ENCODE data around the gene PLAGL2.

PLAGL2 gene

DNA sequence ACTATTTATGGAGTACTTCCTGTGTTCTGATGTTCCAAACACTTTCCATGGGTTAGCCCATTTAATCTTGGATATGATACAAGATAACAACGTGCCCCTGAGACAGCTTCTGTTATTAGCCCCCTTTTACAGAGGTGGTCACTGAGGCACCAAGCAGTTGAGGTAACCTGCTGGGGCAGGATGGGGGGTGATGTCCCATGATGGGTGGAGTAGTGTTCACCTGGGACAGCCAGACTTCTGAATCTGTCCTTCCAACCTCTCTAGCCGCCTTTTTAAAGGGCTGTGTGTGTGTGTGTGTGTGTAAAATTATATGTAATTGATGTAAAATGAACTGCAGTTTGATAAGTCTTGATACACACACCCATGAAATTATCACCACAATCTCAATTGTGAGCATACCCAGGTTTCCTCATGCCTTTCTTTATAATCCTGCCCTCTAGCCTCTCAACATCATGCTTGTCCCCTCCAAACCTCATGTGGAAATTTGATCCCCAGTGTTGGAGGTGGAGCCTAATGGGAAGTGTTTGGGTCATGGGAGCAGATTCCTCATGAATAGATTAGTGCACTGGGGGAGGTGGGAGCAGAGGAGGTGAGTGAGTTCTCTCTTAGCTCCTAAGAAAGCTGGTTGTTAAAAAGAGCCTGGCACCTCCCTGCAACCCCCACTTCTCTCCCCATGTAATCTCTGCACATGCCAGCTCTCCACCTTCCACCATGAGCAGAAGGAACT, 39.2 kb downstream of the PLAGL2 start:
- H3K79me2 ChIP-seq (ENCODE audit: low read length), result no peaks in the 10 kb centered on the region
- no peaks in the 10 kb centered on the region for H3K9me2 ChIP-seq (replicated peaks; ENCODE audit: insufficient read depth, low read length)
- H3F3A ChIP-seq (ENCODE audit: insufficient read depth, low read length), result no peaks in the 10 kb centered on the region
- H3K4me1 ChIP-seq (ENCODE audit: low read length), result no peaks in the 10 kb centered on the region
- no peak overlapping the region for H2AFZ ChIP-seq (ENCODE audit: low read length)
- H3K9me3 ChIP-seq (replicated peaks; ENCODE audit: insufficient read depth, low read length), result no peaks in the 10 kb centered on the region
- H4K20me1 ChIP-seq (ENCODE audit: insufficient read depth, low read length), result no peaks in the 10 kb centered on the region
- TF ChIP-seq, protein P1, sequence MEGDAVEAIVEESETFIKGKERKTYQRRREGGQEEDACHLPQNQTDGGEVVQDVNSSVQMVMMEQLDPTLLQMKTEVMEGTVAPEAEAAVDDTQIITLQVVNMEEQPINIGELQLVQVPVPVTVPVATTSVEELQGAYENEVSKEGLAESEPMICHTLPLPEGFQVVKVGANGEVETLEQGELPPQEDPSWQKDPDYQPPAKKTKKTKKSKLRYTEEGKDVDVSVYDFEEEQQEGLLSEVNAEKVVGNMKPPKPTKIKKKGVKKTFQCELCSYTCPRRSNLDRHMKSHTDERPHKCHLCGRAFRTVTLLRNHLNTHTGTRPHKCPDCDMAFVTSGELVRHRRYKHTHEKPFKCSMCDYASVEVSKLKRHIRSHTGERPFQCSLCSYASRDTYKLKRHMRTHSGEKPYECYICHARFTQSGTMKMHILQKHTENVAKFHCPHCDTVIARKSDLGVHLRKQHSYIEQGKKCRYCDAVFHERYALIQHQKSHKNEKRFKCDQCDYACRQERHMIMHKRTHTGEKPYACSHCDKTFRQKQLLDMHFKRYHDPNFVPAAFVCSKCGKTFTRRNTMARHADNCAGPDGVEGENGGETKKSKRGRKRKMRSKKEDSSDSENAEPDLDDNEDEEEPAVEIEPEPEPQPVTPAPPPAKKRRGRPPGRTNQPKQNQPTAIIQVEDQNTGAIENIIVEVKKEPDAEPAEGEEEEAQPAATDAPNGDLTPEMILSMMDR (IDR thresholded peaks at IDR 0.05; ENCODE audit: low read length), result no peak
- TF ChIP-seq EZH2phosphoT487 (IDR thresholded peaks at IDR 0.05; ENCODE audit: low read length) (no peak), EZH2 (optimal IDR thresholded peaks at IDR 0.05; ENCODE audit: low read depth, low read length) (no peak)
- DNase-seq, result no peak
- no peak overlapping the region for H3K27ac ChIP-seq (ENCODE audit: low read length)
- H3K4me3 ChIP-seq (ENCODE audit: low read length), result no peak overlapping the region
- H3K36me3 ChIP-seq (replicated peaks; ENCODE audit: insufficient read depth, low read length), result peaks cover 3% of the 10 kb centered on the region; the same call in 1 of the 2 replicates
- H3K9ac ChIP-seq (ENCODE audit: low read length), result no peak overlapping the region
- H3K27me3 ChIP-seq (replicated peaks; ENCODE audit: insufficient read depth, low read length), result no peaks in the 10 kb centered on the region
- H3K4me2 ChIP-seq (ENCODE audit: low read depth, low read length), result no peak overlapping the region

DNA sequence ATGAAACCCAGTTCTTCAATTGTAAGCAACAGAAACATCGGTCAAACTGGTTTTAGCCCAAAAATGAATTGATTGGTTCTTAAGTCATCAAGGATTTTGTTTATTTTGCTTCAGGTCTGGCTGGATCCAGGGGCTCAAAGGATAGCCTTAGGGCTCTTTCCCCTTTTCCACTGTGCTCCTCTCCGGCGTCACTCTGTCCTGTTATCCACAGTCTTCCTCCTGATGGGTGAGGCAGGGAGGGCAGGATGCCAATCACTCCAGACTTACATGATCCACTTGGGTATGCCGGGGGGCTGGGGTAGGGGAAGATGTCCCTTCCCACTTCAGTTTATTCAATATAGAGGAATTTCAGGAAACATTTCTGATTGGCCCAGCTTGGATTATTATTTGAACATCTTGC, 40.0 kb downstream of the PLAGL2 start:
- Histone ChIP-seq H3K27me3 (replicated peaks; ENCODE audit: insufficient read depth, low read length) (no peaks in the 10 kb centered on the region), H3K9me2 (replicated peaks; ENCODE audit: insufficient read depth, low read length) (no peaks in the 10 kb centered on the region), H3K4me3 (ENCODE audit: low read length) (no peak overlapping the region), H4K20me1 (ENCODE audit: insufficient read depth, low read length) (no peaks in the 10 kb centered on the region), H3K9me3 (replicated peaks; ENCODE audit: insufficient read depth, low read length) (no peaks in the 10 kb centered on the region), H3K79me2 (ENCODE audit: low read length) (no peaks in the 10 kb centered on the region), H3K9ac (ENCODE audit: low read length) (no peak overlapping the region), H3K4me1 (ENCODE audit: low read length) (no peaks in the 10 kb centered on the region), H3K4me2 (ENCODE audit: low read depth, low read length) (no peak overlapping the region), H2AFZ (ENCODE audit: low read length) (no peak overlapping the region), H3K27ac (ENCODE audit: low read length) (no peak overlapping the region), H3K36me3 (replicated peaks; ENCODE audit: insufficient read depth, low read length) (peaks cover 3% of the 10 kb centered on the region; the same call in 1 of the 2 replicates), H3F3A (ENCODE audit: insufficient read depth, low read length) (no peaks in the 10 kb centered on the region)
- DNase-seq, result no peak
- TF ChIP-seq EZH2phosphoT487 (IDR thresholded peaks at IDR 0.05; ENCODE audit: low read length) (no peak), EZH2 (optimal IDR thresholded peaks at IDR 0.05; ENCODE audit: low read depth, low read length) (no peak)
- TF ChIP-seq, protein P1 (IDR thresholded peaks at IDR 0.05; ENCODE audit: low read length), result no peak

DNA sequence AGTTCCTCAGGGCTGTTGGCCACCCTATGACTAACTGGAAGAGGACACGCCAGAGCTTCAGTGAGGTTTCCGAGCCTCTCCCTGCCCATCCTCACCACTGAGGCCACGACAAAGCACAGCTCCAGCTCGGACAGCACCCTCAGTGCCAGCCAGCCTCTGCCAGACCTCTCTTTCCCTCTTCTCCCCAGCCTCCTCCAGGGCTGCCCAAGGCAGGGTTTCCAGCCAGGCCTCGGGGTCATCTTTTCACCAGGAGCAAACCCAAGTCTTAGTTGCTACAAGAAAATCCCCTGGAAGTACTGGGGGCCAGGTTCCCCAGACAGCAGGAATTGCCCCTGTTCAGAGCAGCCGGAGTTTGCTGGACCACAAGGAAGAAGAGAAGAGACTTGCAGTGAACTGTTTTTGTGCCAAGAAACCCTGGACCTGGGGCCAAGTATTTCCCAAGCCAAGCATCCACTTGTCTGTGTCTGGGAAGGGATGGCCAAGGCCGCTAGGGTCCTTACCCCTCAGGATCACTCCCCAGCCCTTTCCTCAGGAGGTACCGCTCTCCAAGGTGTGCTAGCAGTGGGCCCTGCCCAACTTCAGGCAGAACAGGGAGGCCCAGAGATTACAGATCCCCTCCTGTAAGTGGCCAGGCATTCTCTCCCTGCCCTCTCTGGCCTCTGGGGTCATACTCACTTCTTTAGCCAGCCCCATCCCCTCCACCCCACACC, 41.6 kb downstream of the PLAGL2 start:
- DNase-seq, result no peak
- Histone ChIP-seq H3K4me3 (ENCODE audit: low read length) (no peak overlapping the region), H4K20me1 (ENCODE audit: insufficient read depth, low read length) (no peaks in the 10 kb centered on the region), H3K9ac (ENCODE audit: low read length) (no peak overlapping the region), H3K27me3 (replicated peaks; ENCODE audit: insufficient read depth, low read length) (no peaks in the 10 kb centered on the region), H3K4me2 (ENCODE audit: low read depth, low read length) (no peak overlapping the region), H3K4me1 (ENCODE audit: low read length) (no peaks in the 10 kb centered on the region), H3F3A (ENCODE audit: insufficient read depth, low read length) (no peaks in the 10 kb centered on the region), H3K27ac (ENCODE audit: low read length) (no peak overlapping the region), H3K9me3 (replicated peaks; ENCODE audit: insufficient read depth, low read length) (no peaks in the 10 kb centered on the region), H2AFZ (ENCODE audit: low read length) (no peak overlapping the region), H3K36me3 (replicated peaks; ENCODE audit: insufficient read depth, low read length) (peaks cover 3% of the 10 kb centered on the region; the same call in 1 of the 2 replicates), H3K79me2 (ENCODE audit: low read length) (no peaks in the 10 kb centered on the region), H3K9me2 (replicated peaks; ENCODE audit: insufficient read depth, low read length) (no peaks in the 10 kb centered on the region)
- TF ChIP-seq EZH2phosphoT487 (IDR thresholded peaks at IDR 0.05; ENCODE audit: low read length) (no peak), EZH2 (optimal IDR thresholded peaks at IDR 0.05; ENCODE audit: low read depth, low read length) (no peak)
- TF ChIP-seq, protein P1 (IDR thresholded peaks at IDR 0.05; ENCODE audit: low read length), result no peak
